Neural cell (in vitro differentiated cells): ENCODE measurements around the gene COQ10A. TPM values are rescaled to one million over a fixed set of nuclear protein-coding genes. Genes with fewer than 3 reads are reported as not detected.

Source experiments
- H2AFZ ChIP-seq: fragments of 200-600, 300-800 bp; sonication (generic), shearing (Covaris generic); 2 replicates; pipeline ENCODE4 v1.6.0; 2014; ENCODE audit warnings: low read depth, mild to moderate bottlenecking, antibody characterized with exemption, low read length, moderate library complexity
- H3F3A ChIP-seq: fragments of 200-600 bp; shearing (Covaris generic); 2 replicates; pipeline ENCODE4 v1.6.1; 2016; ENCODE audit warnings: mild to moderate bottlenecking, moderate library complexity, mixed read lengths, antibody characterized with exemption, low read length; ENCODE audit not compliant: insufficient read depth, poor library complexity, severe bottlenecking
- H3K27ac ChIP-seq: fragments of 200-600, 300-800 bp; sonication (generic), shearing (Covaris generic); 2 replicates; pipeline ENCODE4 v1.5.1; 2014; ENCODE audit warnings: mild to moderate bottlenecking, low read length, moderate library complexity
- H3K27me3 ChIP-seq: fragments of 300-800, 200-600 bp; sonication (generic), shearing (Covaris generic); 2 replicates; pipeline ENCODE4 v1.6.0; 2014; ENCODE audit warnings: mild to moderate bottlenecking, low read depth, low read length, moderate library complexity; ENCODE audit not compliant: insufficient read depth
- H3K36me3 ChIP-seq: fragments of 300-800, 200-600 bp; sonication (generic), shearing (Covaris generic); 2 replicates; pipeline ENCODE4 v1.5.1; 2014; ENCODE audit warnings: mild to moderate bottlenecking, antibody characterized with exemption, low read length, moderate library complexity; ENCODE audit not compliant: insufficient read depth
- H3K4me2 ChIP-seq: fragments of 300-800, 200-600 bp; sonication (generic), shearing (Covaris generic); 2 replicates; pipeline ENCODE4 v1.6.0; 2014; ENCODE audit warnings: mild to moderate bottlenecking, low read length
- H3K4me3 ChIP-seq: fragments of 300-800, 200-600 bp; sonication (generic), shearing (Covaris generic); 2 replicates; pipeline ENCODE4 v1.5.1; 2014; ENCODE audit warnings: mild to moderate bottlenecking, low read length, moderate library complexity
- H3K79me2 ChIP-seq: fragments of 200-600 bp; shearing (Covaris generic); replicated peaks from 2 replicates; pipeline ENCODE4 v1.6.0; 2014; ENCODE audit warnings: mild to moderate bottlenecking, low read length, moderate library complexity; ENCODE audit not compliant: insufficient read depth
- H3K9ac ChIP-seq: fragments of 300-800, 200-600 bp; sonication (generic), shearing (Covaris generic); 2 replicates; pipeline ENCODE4 v1.6.1; 2016; ENCODE audit warnings: mild to moderate bottlenecking, low read length, mixed read lengths
- H3K9me2 ChIP-seq: fragments of 200-600 bp; shearing (Covaris generic); 2 replicates; pipeline ENCODE4 v1.6.1; 2016; ENCODE audit warnings: mild to moderate bottlenecking, low read length, mixed read lengths; ENCODE audit not compliant: insufficient read depth
- H3K9me3 ChIP-seq: fragments of 200-600, 300-800 bp; sonication (generic), shearing (Covaris generic); 2 replicates; pipeline ENCODE4 v1.6.1; 2016; ENCODE audit warnings: mild to moderate bottlenecking, mixed run types, low read length, moderate library complexity, mixed read lengths
- H4K20me1 ChIP-seq: fragments of 200-600 bp; shearing (Covaris generic); 2 replicates; pipeline ENCODE4 v1.6.1; 2016; ENCODE audit warnings: mild to moderate bottlenecking, mixed run types; ENCODE audit not compliant: insufficient read depth
- CTCF ChIP-seq: fragments of 450-650 bp; IDR thresholded peaks from 2 replicates; pipeline ENCODE4 v1.5.1; 2014; ENCODE audit warnings: antibody characterized with exemption, mild to moderate bottlenecking, moderate library complexity; ENCODE audit not compliant: poor library complexity, severe bottlenecking
- EP300 ChIP-seq: fragments of 450-650 bp; conservative IDR thresholded peaks from 2 replicates; pipeline ENCODE4 v1.6.1; 2014; ENCODE audit warnings: antibody characterized with exemption, mild to moderate bottlenecking, moderate library complexity; ENCODE audit not compliant: poor library complexity, severe bottlenecking
- EZH2 ChIP-seq: fragments of 200-600, 300-800 bp; shearing (Covaris generic), sonication (generic); IDR thresholded peaks from 2 replicates; pipeline ENCODE4 v1.6.1; 2014; ENCODE audit warnings: antibody characterized with exemption, low read length, borderline replicate concordance, mild to moderate bottlenecking; ENCODE audit not compliant: insufficient read depth, poor library complexity, severe bottlenecking
- MXI1 ChIP-seq: fragments of 450-650 bp; conservative IDR thresholded peaks from 2 replicates; pipeline ENCODE4 v1.6.1; 2014; ENCODE audit warnings: antibody characterized with exemption, mild to moderate bottlenecking; ENCODE audit not compliant: poor library complexity, severe bottlenecking
- POLR2AphosphoS5 ChIP-seq: IDR thresholded peaks from 2 replicates; pipeline ENCODE4 v1.6.1; 2012
- RAD21 ChIP-seq: fragments of 450-650 bp; conservative IDR thresholded peaks from 2 replicates; pipeline ENCODE4 v1.6.1; 2014; ENCODE audit warnings: antibody characterized with exemption, mild to moderate bottlenecking, moderate library complexity
- REST ChIP-seq: IDR thresholded peaks from 2 replicates; pipeline ENCODE4 v1.6.1; 2012; ENCODE audit warnings: borderline replicate concordance
- SMC3 ChIP-seq: fragments of 450-650 bp; conservative IDR thresholded peaks from 2 replicates; pipeline ENCODE4 v1.6.1; 2014; ENCODE audit warnings: antibody characterized with exemption, mild to moderate bottlenecking, moderate library complexity; ENCODE audit not compliant: poor library complexity
- TAF1 ChIP-seq: IDR thresholded peaks from 2 replicates; pipeline ENCODE4 v1.6.1; 2012; ENCODE audit warnings: low read depth
- polyA plus RNA-seq: library from polyadenylated mRNA; depleted of rRNA; stranded (reverse); fragments of >200 nt; gene quantifications from 2 replicates; pipeline ENCODE4 v1.2.3, GENCODE V29; 2014

COQ10A gene
- polyA plus RNA-seq, 1 donor from 2014 or later, result 56.5 TPM

- H2AFZ ChIP-seq, result no peak overlapping the region
- no peak overlapping the region for H3K27ac ChIP-seq
- no peak overlapping the region for H3K4me3 ChIP-seq
- no peak for TF ChIP-seq REST
- no peak for TF ChIP-seq MXI1
- TF ChIP-seq EZH2, result no peak
- no peak for TF ChIP-seq RAD21
- TF ChIP-seq TAF1, result no peak
- no peaks in the 10 kb centered on the region for H4K20me1 ChIP-seq
- H3K9ac ChIP-seq, result no peak overlapping the region
- no peaks in the 10 kb centered on the region for H3K27me3 ChIP-seq
- H3K79me2 ChIP-seq, result no peaks in the 10 kb centered on the region
- H3F3A ChIP-seq, result no peaks in the 10 kb centered on the region
- H3K4me2 ChIP-seq, result no peak overlapping the region
- peaks cover 7% of the 10 kb centered on the region for H3K36me3 ChIP-seq
- no peaks in the 10 kb centered on the region for H3K9me2 ChIP-seq
- H3K9me3 ChIP-seq, result no peaks in the 10 kb centered on the region
Measured at GRCh38 chr12:56278905-56279304, 12.2 kb downstream of the COQ10A start.

- no peak for TF ChIP-seq MXI1
- no peak for TF ChIP-seq CTCF
- TF ChIP-seq TAF1, result no peak
- no peak for TF ChIP-seq RAD21
- no peak for TF ChIP-seq EZH2
- TF ChIP-seq POLR2AphosphoS5, result no peak
- TF ChIP-seq REST, result no peak
- TF ChIP-seq EP300, result no peak
- no peak for TF ChIP-seq SMC3
- no peaks in the 10 kb centered on the region for H3F3A ChIP-seq
- no peaks in the 10 kb centered on the region for H3K9me3 ChIP-seq
- H3K9ac ChIP-seq, result no peak overlapping the region
- no peaks in the 10 kb centered on the region for H3K27me3 ChIP-seq
- H3K79me2 ChIP-seq, result no peaks in the 10 kb centered on the region
- H3K9me2 ChIP-seq, result no peaks in the 10 kb centered on the region
- H2AFZ ChIP-seq, result no peak overlapping the region
- no peaks in the 10 kb centered on the region for H4K20me1 ChIP-seq
- peaks cover 3% of the 10 kb centered on the region for H3K36me3 ChIP-seq
- H3K27ac ChIP-seq, result no peak overlapping the region
- no peak overlapping the region for H3K4me3 ChIP-seq
- no peak overlapping the region for H3K4me2 ChIP-seq
Measured at GRCh38 chr12:56280849-56281248, 14.1 kb downstream of the COQ10A start.
